Measurements from ENCODE around the gene RPS19BP1. TPM values are rescaled to one million over a fixed set of nuclear protein-coding genes. Genes with fewer than 3 reads are reported as not detected.

RPS19BP1 gene
- total and polyA plus RNA-seq, 2 of the 8 experiments (the other 6 are each of a cell fraction or from before 2014, with no cell fraction given), result 77.9 to 97.9 TPM

DNA sequence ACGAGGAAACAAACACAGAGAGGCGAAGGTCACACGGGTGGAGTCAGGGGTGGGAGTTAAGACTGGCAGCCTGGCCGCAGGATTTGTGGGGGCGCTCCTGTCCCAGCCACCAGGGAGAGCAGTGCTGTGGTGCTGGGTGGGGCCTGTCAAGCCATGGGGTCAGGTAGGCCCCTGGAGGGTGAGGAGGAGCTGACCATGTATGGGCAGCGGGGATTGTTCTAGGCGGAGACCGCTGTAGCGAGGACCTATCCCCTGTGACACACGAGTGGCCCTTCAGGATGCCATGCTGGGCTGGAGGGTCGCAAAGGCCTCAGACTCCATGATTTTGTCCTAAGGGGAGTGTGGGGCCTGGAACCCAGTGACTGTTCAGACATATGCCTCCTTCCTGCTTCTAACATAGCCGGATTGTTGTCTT, 1.6 kb upstream of the RPS19BP1 start:
- Histone ChIP-seq H4K91ac (replicated peaks; ENCODE audit: insufficient read length, low read length) (peak overlapping the region; percentile 29), H2AFZ (ENCODE audit: low read length) (0 out of 2 replicates have a peak overlapping the region, but pooled peaks have one; percentile 75), H4K5ac (ENCODE audit: insufficient read length, low read depth, low read length) (no peak overlapping the region), H2BK20ac (ENCODE audit: low read length) (0 out of 2 replicates have a peak overlapping the region, but pooled peaks have one; percentile 21), H3K9ac (replicated peaks in 1 of 4; ENCODE audit: extremely low read depth in 1 of 4, low read depth in 3 of 4, low read length in 3 of 4) (no peak overlapping the region), H3K4me1 (replicated peaks in 1 of 4; ENCODE audit: control insufficient read depth in 3 of 4, insufficient read depth in 4 of 4, low read length in 3 of 4) (peaks cover 15 to 48% (median 28%) of the 10 kb centered on the region in 4 experiments), H3K27ac (ENCODE audit: low read depth, low read length) (no peak overlapping the region), H2BK120ac (replicated peaks; ENCODE audit: low read depth, low read length) (peak overlapping the region; percentile 12), H3K23me2 (ENCODE audit: low read depth, low read length) (peaks cover 8% of the 10 kb centered on the region), H3K23ac (ENCODE audit: insufficient read length) (no peak overlapping the region), H3K4me2 (ENCODE audit: insufficient read depth in 1 of 2, low read depth in 2 of 2, low read length in 2 of 2) (peak overlapping the region; percentile 48 to 74; a peak in 3 of 4 replicates), H2BK5ac (ENCODE audit: low read depth, low read length) (peak overlapping the region; percentile 73; the same call in 1 of the 2 replicates), H3K79me2 (ENCODE audit: control insufficient read depth in 1 of 2, insufficient read depth in 2 of 2, low read length in 2 of 2) (peaks cover 0 to 14% of the 10 kb centered on the region in 2 experiments; a peak in 2 of 4 replicates), H3K27me3 (replicated peaks in 1 of 4; ENCODE audit: control insufficient read depth in 3 of 4, extremely low read depth in 1 of 4, insufficient read depth in 3 of 4, low read length in 3 of 4) (no peaks in the 10 kb centered on the region), H3K4me3 (ENCODE audit: extremely low read depth in 1 of 4, insufficient read depth in 2 of 4, low read depth in 3 of 4, low read length in 4 of 4) (peak overlapping the region in 1 of 4 experiments; percentile 48; a peak in 1 of 8 replicates), H4K20me1 (replicated peaks in 1 of 2; ENCODE audit: control insufficient read depth in 1 of 2, insufficient read depth in 2 of 2, low read length in 2 of 2) (peaks cover 3 to 13% of the 10 kb centered on the region in 2 experiments), H3K4ac (replicated peaks; ENCODE audit: insufficient read length, low read depth, low read length) (peak overlapping the region; percentile 95), H3K56ac (replicated peaks; ENCODE audit: insufficient read length, low read depth, low read length) (no peak overlapping the region), H2BK15ac (ENCODE audit: low read length) (peak overlapping the region; percentile 21; the same call in 1 of the 2 replicates), H3K79me1 (ENCODE audit: low read depth, low read length) (0 out of 2 replicates have a peak, but pooled peaks cover 3% of the 10 kb centered on the region), H3K14ac (ENCODE audit: insufficient read length) (no peak overlapping the region), H3K36me3 (ENCODE audit: control insufficient read depth in 2 of 4, insufficient read depth in 4 of 4, low read length in 3 of 4) (peaks cover 0 to 3% (median 0%) of the 10 kb centered on the region in 4 experiments; a peak in 1 of 8 replicates), H3K9me3 (ENCODE audit: insufficient read depth in 2 of 2, low read depth in 1 of 2, low read length in 1 of 2) (no peaks in the 10 kb centered on the region), H2AK5ac (ENCODE audit: low read depth, low read length) (0 out of 2 replicates have a peak overlapping the region, but pooled peaks have one; percentile 27), H4K8ac (ENCODE audit: extremely low read depth, insufficient read depth, low read length) (peak overlapping the region; percentile 22), H2BK12ac (ENCODE audit: low read depth, low read length) (peak overlapping the region; percentile 91), H3K18ac (ENCODE audit: extremely low read depth, low read length) (no peak overlapping the region)
- TF ChIP-seq, protein P1, sequence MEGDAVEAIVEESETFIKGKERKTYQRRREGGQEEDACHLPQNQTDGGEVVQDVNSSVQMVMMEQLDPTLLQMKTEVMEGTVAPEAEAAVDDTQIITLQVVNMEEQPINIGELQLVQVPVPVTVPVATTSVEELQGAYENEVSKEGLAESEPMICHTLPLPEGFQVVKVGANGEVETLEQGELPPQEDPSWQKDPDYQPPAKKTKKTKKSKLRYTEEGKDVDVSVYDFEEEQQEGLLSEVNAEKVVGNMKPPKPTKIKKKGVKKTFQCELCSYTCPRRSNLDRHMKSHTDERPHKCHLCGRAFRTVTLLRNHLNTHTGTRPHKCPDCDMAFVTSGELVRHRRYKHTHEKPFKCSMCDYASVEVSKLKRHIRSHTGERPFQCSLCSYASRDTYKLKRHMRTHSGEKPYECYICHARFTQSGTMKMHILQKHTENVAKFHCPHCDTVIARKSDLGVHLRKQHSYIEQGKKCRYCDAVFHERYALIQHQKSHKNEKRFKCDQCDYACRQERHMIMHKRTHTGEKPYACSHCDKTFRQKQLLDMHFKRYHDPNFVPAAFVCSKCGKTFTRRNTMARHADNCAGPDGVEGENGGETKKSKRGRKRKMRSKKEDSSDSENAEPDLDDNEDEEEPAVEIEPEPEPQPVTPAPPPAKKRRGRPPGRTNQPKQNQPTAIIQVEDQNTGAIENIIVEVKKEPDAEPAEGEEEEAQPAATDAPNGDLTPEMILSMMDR (IDR thresholded peaks at IDR 0.05; ENCODE audit: control extremely low read depth in 1 of 3, insufficient read depth in 1 of 3, low read depth in 1 of 3, low read length in 3 of 3), result peak in 2 of 3 experiments; percentile 12 to 21; a peak in 2 of 4 replicates
- no peak for TF ChIP-seq KDM1A (IDR thresholded peaks at IDR 0.05; ENCODE audit: borderline replicate concordance, low read length)
- TF ChIP-seq SRF (IDR thresholded peaks at IDR 0.05; ENCODE audit: low read depth, low read length), result peak; percentile 41; the same call in 1 of the 2 replicates
- no peak for TF ChIP-seq RXRA (IDR thresholded peaks at IDR 0.05; ENCODE audit: insufficient read depth, low read depth, low read length)
- FAIRE-seq (no peak), DNase-seq (ENCODE audit: low read depth in 1 of 2, low spot score in 2 of 2) (no peak)
- ChIA-PET CTCF (ENCODE audit: partially characterized antibody) (interaction anchor here (0.6 to 21.9 kb wide), 49 partner anchors 12 to 1678 kb away, joined by 3 to 361 read pairs (median 4); partner anchors contain the start of gene MIEF1), POLR2A (ENCODE audit: partially characterized antibody) (interaction anchor here (0.5 to 3.6 kb wide), 4 partner anchors 11 to 800 kb away, joined by 3 to 61 read pairs (median 8); partner anchors contain the start of genes ATF4 and RPL3)
- WGBS, 2 experiments (ENCODE audit: extremely low coverage in 1 of 2, insufficient coverage in 1 of 2, insufficient read length in 1 of 2, insufficient replicate concordance in 2 of 2, low coverage in 1 of 2, low lambda C conversion rate in 2 of 2, missing lambda C conversion rate in 1 of 2), result 80% methylated on average over 12 of the region's 12 CpGs; no CpG with 5 or more reads in 1 of the 2 experiments
